Mesenteric fat pad (tissue), 1 donor: ENCODE data around the gene SENP1. TPM values are rescaled to one million over a fixed set of nuclear protein-coding genes. Genes with fewer than 3 reads are reported as not detected.

Experiments used
- DNase-seq: peaks from one replicate; pipeline ENCODE4 v3.0.0-alpha.2; 2020; ENCODE audit warnings: low spot score
- total RNA-seq: library from RNA; stranded (reverse); fragmentation: NEBNext Ultra II Directional; extraction: Animal tissue kit (Norgen Biotek cat#: 25700); gene quantifications from one replicate; pipeline ENCODE4 v1.2.1, GENCODE V29; 2021
- donor health status: DM: yes; HTN: yes; CAD: no.

Gene SENP1
- total RNA-seq, 1 donor from 2014 or later = 14.5 TPM

DNA sequence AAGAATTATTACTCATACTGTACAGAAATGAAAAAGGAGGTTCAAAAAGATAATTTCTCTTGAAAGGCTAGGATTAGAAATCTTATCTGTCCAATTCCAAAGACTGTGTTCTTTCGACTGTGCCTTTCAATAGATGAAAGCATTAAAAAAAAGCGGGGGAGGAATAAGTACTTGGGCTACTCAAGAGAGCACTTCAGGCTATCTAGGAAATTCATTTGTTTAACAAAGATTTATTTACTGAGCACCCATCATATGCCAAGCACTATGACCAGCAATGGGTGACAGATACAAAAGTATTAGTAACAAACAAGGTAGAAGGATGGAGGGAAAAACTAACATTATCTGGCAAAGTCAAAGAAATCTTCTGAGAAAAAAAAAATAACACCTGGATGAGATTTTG lies 37.4 kb downstream of the SENP1 start:
- no peak for DNase-seq

DNA sequence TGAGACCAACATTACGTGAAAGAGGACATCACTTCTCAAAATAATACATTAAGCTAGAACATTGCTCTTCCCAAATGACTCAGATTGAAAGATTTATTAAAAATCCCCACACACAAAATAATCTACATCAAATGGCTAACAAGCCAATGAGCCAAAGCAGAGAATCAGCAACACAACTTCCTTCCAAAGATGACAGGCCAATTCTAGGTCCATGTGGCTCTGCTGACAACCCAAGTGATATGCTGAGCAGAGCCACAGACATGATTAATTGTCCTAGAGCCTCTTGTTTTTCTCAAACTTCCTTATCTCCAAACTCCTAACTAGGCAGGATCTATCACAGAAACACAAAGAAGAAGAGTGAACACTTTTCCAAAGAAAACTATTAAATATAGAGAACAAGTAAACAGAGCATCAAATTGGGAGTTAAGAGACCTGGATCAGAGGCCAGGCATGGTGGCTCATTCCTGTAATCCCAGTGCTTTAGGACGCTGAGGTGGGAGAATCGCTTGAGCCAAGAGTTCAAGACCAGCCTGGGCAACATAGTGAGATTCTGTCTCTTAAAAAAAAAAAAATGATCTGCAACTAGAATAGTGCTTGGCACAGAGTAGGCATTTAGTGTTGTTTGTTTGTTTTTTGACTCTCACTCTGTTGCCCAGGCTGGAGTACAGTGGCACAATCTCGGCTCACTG lies 38.5 kb downstream of the SENP1 start:
- DNase-seq = no peak

- DNase-seq = no peak
Measured at GRCh38 chr12:48065041-48065440, 40.8 kb downstream of the SENP1 start.

DNA sequence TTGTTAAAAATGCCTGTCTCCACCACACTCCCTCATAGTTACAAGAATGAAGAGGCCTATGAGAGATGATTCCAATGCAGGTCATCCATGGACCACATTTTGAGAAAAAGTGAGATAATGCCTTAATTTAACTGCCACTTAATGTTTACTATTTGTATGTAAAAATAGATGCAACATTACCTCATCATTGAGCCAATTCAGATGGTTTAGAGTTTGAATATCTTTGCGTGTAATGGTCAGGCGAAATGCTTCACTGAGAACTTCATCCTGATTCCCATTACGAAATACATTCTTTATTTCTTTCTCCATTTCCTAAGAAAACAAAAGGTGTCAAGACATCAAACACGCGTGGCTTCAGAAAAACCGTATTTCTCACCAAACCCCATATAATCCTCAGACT lies 42.3 kb downstream of the SENP1 start:
- no peak for DNase-seq

- DNase-seq = no peak
Measured at GRCh38 chr12:48061938-48062719, 43.8 kb downstream of the SENP1 start.

DNA sequence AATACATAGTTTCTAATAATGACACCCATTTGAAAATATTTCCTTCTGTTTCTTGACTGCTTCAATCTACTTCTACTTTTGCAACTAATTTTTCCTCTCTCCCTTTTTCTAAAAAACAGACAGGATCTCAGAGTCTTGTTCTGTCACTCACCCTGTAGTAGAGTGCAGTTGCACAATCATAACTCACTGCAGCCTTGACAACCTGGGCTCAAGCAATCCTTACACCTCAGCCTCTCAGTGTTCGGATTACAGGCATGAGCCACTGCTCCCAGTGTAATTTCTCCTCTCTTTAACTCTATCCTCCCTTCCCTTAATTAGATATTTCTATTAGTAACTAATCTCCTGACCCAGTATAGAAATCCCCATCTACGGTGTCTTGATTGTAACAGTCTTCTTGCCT lies 45.4 kb downstream of the SENP1 start:
- no peak for DNase-seq

- DNase-seq = no peak
Measured at GRCh38 chr12:48058771-48059170, 47.1 kb downstream of the SENP1 start.

- no peak for DNase-seq
Measured at GRCh38 chr12:48054955-48055821, 50.7 kb downstream of the SENP1 start.

GRCh38 chr12:48053883-48054282 lies 52.0 kb downstream of the SENP1 start:
- DNase-seq = no peak

GRCh38 chr12:48053122-48053521 lies 52.8 kb downstream of the SENP1 start:
- no peak for DNase-seq

GRCh38 chr12:48051681-48052080 lies 54.2 kb downstream of the SENP1 start:
- no peak for DNase-seq

GRCh38 chr12:48050174-48050573 lies 55.7 kb downstream of the SENP1 start:
- DNase-seq = no peak

GRCh38 chr12:48045965-48046518 lies 59.8 kb downstream of the SENP1 start:
- no peak for DNase-seq

DNA sequence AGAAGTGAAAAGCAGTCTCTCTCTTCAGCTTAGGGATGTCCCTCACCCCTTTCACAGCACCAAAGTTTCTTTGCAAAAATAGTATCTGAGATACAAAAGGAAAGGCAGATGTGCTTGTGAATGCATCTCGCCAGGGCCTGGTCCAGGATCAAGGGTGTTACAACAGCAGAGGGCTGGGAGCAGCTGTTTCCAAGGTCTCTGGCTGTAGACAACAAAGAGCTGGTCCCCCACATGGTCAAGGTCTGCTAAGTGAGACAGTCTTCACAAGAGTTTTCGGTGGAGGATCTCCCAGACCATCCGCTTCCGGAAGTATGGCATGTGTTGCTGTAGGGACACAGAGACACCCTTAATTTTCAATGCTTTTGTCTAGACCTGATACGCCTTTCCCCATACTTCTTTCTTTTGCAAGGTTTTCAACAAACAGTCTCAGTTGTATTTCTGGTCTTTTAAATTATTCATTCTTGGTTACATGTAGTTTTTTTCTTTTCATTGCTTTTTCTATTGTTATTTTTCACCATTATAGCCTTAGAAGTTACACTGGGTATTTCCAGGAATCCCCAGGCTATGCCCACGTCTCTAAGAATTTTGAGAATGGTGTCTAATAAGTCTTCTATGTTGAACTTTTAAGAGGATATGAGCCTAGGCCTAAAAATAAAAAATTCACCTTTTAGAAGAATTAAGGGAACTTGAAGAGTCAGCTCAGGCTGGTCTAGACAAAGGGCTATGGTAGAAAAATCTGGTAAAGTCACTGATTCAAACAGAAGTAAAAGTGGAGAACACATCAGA lies 60.6 kb downstream of the SENP1 start:
- no peak for DNase-seq

GRCh38 chr12:48044396-48044795 lies 61.5 kb downstream of the SENP1 start:
- DNase-seq = no peak

- no peak for DNase-seq
Measured at GRCh38 chr12:48043771-48044170, 62.1 kb downstream of the SENP1 start.

GRCh38 chr12:48041591-48042423 lies 64.1 kb downstream of the SENP1 start:
- no peak for DNase-seq

DNA sequence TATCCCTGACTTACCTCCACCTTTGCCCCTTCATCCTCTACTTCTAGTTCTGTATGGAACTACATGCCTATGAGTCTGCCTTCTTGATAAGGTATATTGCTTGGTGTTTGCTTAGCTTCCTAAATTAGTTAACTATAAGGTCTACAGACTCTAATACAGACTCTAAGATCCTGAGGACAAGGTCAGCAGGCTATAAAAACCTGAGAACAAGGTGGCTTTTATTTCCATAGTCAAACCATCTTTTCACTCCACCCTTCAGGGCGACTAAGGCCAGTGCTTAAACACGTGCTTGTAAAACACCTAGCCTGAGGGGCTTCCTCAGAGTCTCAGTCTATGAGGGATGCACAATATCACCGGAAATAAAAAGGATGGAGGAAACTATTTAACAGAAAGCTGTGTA lies 65.5 kb downstream of the SENP1 start:
- DNase-seq = no peak

DNA sequence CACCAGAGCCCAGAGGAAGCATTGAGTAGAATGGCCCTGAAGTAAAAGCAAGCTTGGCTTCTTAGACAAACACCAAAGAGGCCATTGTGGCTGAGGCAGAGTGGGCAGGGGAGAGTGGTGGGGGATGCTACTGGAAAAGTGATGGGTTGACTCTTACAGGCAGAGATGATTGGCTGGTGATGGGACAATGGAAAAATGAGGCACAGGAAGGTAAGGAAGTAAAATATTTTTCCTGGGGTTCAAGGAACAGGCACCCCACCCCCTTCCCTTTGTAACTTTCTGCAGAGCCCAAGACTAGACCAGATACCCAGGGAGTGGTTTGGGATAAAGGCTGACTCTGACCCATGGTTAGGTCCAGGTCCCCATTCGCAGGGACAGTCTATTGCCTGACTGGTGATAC lies 66.7 kb downstream of the SENP1 start:
- DNase-seq = no peak

DNA sequence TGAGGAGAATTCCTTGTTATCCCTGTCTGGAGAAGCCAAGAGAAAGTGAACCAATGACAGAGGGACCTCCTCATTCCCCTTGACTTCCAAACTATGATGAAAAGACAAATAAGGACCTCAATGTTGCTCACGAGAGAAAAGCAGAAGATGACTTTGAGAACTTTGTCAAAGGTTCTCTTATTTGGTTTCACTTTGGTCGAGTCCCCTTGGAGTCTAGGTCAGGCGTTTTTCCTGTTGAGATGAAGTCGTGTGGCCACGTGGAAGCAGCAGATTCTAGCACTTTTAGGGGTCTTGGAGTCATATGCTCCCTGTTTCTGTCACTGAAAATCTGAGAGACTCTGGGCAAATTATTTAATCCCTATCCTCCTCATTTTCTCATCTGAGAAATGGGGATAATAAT lies 67.8 kb downstream of the SENP1 start:
- DNase-seq = no peak
